Measurements from ENCODE around the gene PLEKHF1. TPM values are rescaled to one million over a fixed set of nuclear protein-coding genes. Genes with fewer than 3 reads are reported as not detected.

PLEKHF1 gene
- total RNA-seq, 1 donor from 2014 or later, result 0.96 TPM

DNA sequence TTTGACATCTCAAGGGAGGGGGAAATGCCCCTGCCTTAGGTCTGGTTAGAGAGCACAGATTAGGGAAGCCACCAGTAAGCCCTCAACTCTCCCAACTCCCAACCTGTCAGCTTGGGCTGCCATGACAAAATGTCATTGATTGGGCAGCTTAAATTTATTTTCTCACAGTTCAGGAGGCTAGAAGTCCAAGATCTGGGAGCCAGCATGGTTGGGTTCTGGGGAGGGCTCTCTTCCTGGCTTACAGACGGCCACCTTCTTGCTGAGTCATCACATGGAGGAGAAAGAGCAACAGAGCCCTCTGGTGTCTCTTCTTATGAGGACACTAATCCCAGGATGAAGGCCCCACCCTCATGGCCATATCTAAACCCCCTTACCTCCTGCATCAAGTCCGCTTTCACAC, 25.6 kb downstream of the PLEKHF1 start:
- Mint-ChIP-seq H3K27ac (ENCODE audit: unreplicated experiment) (no peak overlapping the region), H3K9me3 (ENCODE audit: unreplicated experiment) (peaks cover 21% of the 10 kb centered on the region), H3K27me3 (ENCODE audit: unreplicated experiment) (peaks cover 4% of the 10 kb centered on the region), H3K4me1 (ENCODE audit: low read depth, unreplicated experiment) (peaks cover 14% of the 10 kb centered on the region), H3K36me3 (ENCODE audit: unreplicated experiment) (peaks cover 11% of the 10 kb centered on the region), H3K4me3 (ENCODE audit: unreplicated experiment) (no peak overlapping the region)
- no peak for DNase-seq
- TF ChIP-seq, protein P1, sequence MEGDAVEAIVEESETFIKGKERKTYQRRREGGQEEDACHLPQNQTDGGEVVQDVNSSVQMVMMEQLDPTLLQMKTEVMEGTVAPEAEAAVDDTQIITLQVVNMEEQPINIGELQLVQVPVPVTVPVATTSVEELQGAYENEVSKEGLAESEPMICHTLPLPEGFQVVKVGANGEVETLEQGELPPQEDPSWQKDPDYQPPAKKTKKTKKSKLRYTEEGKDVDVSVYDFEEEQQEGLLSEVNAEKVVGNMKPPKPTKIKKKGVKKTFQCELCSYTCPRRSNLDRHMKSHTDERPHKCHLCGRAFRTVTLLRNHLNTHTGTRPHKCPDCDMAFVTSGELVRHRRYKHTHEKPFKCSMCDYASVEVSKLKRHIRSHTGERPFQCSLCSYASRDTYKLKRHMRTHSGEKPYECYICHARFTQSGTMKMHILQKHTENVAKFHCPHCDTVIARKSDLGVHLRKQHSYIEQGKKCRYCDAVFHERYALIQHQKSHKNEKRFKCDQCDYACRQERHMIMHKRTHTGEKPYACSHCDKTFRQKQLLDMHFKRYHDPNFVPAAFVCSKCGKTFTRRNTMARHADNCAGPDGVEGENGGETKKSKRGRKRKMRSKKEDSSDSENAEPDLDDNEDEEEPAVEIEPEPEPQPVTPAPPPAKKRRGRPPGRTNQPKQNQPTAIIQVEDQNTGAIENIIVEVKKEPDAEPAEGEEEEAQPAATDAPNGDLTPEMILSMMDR (IDR thresholded peaks at IDR 0.05; ENCODE audit: partially characterized antibody, unreplicated experiment), result no peak

DNA sequence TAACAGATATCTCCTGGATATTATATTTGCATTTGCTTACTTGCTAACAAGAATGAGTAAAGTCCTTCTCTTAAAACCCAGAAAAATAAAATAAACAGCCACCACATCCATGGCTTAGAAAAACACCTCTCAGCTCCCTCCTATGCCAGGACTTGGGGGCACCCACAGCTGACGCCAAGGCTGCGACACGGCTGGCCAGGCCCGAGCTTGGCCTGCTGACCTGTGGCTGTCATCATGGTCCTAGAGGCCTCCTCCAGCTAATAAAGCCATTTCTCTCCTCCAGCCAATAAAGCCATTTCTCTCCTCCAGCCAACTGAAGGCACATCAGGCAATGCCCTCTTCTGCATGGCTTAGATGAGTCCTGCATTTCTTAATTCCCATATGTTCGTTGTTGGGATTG, 28.9 kb downstream of the PLEKHF1 start:
- Mint-ChIP-seq H3K36me3 (ENCODE audit: unreplicated experiment) (peaks cover 6% of the 10 kb centered on the region), H3K27ac (ENCODE audit: unreplicated experiment) (peak overlapping the region; percentile 39), H3K9me3 (ENCODE audit: unreplicated experiment) (peaks cover 12% of the 10 kb centered on the region), H3K27me3 (ENCODE audit: unreplicated experiment) (peaks cover 10% of the 10 kb centered on the region), H3K4me3 (ENCODE audit: unreplicated experiment) (no peak overlapping the region), H3K4me1 (ENCODE audit: low read depth, unreplicated experiment) (peaks cover 9% of the 10 kb centered on the region)
- DNase-seq, result no peak
- TF ChIP-seq, protein P1 (IDR thresholded peaks at IDR 0.05; ENCODE audit: partially characterized antibody, unreplicated experiment), result no peak

DNA sequence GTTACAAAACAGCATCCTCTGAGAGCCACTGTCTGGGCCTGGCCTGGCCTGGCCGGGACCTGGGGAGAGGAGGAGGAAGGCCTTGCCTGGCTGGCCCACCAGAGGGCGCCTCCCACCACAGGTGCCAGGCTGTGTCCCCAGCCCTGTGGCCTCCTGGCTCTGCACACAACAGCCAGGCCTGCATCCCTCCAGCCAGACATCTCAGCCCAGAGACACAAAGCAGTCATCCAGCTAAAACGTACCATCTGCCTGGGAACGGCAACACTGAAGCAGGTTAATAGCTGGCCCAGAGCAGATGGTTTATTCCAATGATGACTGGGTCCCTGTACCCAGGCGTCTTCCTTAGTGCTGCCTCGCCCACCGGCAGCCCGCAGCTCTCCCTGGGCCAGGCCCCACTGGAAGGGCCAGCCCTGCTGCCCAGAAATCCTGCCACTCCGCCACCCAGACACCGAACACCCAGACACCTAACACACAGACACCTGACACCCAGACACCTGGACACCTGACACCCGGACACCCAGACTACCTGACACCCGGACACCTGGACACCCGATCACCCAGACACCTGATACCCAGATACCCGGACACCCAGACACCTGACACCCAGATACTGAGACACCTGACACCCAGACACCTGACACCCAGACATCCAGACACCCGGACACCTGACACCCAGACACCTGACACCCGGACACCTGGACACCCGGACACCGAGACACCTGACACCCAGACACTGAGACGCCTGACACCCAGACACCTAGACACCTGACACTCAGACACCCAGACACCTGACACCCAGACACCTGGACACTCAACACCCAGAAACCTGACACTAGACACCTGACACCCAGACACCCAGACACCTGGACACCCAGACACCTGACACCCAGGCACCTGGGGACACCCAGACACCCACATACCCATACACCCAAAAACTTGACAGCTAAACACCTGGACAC, 29.7 kb downstream of the PLEKHF1 start:
- Mint-ChIP-seq H3K9me3 (ENCODE audit: unreplicated experiment) (peaks cover 9% of the 10 kb centered on the region), H3K4me3 (ENCODE audit: unreplicated experiment) (no peak overlapping the region), H3K36me3 (ENCODE audit: unreplicated experiment) (no peaks in the 10 kb centered on the region), H3K4me1 (ENCODE audit: low read depth, unreplicated experiment) (peaks cover 9% of the 10 kb centered on the region), H3K27me3 (ENCODE audit: unreplicated experiment) (peaks cover 10% of the 10 kb centered on the region), H3K27ac (ENCODE audit: unreplicated experiment) (peak overlapping the region; percentile 87)
- peak; percentile 95 for DNase-seq
- TF ChIP-seq, protein P1 (IDR thresholded peaks at IDR 0.05; ENCODE audit: partially characterized antibody, unreplicated experiment), result peak; percentile 91

DNA sequence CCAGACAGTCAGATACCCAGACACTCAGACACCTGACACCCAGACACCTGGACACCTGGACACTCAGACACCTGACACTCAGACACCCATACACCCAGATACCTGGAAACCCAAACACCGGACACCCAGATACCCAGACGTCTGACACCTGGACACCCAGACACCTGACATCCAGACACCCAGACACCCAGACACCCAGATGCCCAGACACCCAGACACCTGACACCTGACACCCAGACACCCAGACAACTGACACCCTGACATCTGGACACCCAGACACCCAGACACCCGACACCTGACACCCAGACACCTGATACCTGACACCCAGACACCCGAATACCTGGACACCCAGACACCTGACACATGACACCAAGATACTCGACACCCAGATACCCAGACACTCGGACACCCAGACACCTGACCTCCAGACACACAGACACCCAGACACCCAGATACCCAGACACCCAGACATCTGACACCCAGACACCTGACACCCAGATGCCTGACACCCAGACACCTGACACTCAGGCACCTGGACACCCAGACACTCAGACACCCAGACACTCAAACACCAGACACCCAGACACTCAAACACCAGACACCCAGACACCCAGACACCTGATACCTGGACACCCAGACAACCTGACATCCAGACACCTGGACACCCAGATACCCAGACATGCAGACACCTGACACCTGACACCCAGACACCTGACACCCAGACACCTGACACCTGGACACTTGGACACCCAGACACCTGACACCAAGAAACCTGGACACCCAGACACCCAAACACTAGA, 30.7 kb downstream of the PLEKHF1 start:
- Mint-ChIP-seq H3K27ac (ENCODE audit: unreplicated experiment) (peak overlapping the region; percentile 55), H3K4me1 (ENCODE audit: low read depth, unreplicated experiment) (peaks cover 9% of the 10 kb centered on the region), H3K36me3 (ENCODE audit: unreplicated experiment) (no peaks in the 10 kb centered on the region), H3K9me3 (ENCODE audit: unreplicated experiment) (peaks cover 9% of the 10 kb centered on the region), H3K4me3 (ENCODE audit: unreplicated experiment) (no peak overlapping the region), H3K27me3 (ENCODE audit: unreplicated experiment) (peaks cover 11% of the 10 kb centered on the region)
- TF ChIP-seq, protein P1 (IDR thresholded peaks at IDR 0.05; ENCODE audit: partially characterized antibody, unreplicated experiment), result no peak
- no peak for DNase-seq
